Measurements from ENCODE around the gene SMOC2.
"Not testable (repeated sequence)": the region's sequence is repeated elsewhere in the genome, so short reads cannot be mapped to it uniquely, and the experiment has no call there.

The SMOC2 gene

DNA sequence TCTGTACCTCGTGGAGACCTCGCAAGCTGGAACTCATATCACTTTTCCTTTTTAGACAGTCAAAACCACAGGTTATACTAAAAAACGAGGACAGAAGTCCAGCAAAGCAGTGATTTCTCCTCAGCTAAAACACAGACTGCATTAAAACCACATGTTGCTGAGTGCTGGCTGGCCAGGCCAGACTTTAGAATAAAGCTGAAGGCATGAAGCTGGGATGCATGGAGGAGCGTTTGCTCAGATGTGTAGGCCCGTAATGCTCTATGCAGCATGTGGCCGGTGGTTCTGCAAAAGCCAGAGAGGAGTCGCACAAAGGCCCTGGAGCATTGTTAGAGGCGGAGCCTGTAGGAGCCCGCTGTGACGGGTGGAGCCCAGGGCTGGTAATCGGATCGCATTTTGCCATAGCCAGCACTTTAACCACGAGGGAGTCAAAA, 83.6 kb downstream of the SMOC2 start:
- DNase-seq: no peak

DNA sequence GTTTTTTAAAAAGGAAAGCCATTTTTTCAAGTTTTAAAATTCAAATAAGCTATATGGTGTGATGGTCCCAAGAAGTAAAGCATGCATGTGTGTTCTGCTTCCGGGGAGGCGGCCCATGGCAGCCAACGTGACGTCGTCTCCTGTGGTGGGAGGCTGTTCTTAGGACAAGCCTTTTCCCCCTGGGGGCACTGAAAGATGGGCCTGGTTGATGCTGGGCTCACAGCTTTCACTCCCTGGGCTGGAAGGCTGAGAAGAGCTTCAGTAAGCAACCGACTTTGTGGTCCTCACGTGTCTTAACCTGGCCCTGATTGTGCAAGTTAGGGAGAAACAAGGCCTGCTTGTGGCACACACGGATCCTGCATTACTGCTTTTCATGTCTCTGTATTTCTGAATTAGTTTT, 84.1 kb downstream of the SMOC2 start:
- no peak for DNase-seq

DNA sequence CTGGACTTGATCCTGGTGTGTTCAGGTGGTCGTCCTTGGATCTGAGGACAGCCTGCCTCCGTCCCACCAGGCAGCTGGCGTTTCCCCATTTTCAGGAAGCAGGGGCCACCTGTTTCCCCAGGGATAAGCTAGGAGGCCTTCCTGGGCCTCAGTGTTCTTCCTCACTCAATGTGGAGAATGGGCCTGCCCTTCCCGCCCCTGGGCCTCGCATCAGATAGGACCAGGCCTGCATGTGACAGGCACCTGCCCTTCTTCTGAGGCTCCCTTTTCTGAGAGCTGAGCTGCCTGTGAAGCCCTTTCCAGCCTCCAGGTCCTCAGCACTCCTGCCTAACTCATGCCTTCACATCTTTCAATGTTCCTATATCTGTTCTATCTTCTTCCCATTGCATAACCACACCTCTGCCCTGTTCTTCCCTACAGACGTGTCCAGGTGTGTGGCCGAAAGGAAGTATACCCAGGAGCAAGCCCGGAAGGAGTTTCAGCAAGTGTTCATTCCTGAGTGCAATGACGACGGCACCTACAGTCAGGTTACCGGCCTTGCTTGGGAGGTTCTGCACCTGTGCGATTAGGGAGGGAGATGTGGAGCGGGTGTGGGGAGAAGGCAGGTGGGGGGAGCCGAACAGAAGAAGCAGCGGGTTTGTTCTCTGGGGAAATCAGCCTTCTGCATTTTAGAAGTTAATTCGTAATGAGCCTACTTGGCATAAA, 85.1 kb downstream of the SMOC2 start:
- DNase-seq: no peak

DNA sequence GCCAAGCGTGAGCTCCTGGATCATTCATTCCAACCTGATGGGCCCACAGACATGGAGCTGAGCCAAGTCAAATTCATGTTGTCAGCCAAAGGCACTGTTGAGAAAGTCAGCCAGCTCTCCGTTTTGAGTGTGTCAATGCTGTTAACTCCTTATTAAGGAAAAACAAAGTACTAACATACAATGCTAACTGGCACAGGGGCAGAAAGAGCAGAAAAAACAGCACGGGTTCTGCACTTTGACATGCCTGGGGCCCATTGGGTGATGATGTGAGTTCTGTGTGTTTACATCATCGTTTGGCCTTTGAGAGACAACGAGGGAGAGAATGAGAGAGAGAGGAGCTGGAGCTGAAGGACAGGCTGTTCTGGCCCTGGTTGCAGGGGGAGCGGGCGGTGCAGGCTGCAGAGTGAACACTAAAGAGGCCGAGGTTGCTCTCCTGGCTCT, 85.9 kb downstream of the SMOC2 start:
- no peak for DNase-seq

DNA sequence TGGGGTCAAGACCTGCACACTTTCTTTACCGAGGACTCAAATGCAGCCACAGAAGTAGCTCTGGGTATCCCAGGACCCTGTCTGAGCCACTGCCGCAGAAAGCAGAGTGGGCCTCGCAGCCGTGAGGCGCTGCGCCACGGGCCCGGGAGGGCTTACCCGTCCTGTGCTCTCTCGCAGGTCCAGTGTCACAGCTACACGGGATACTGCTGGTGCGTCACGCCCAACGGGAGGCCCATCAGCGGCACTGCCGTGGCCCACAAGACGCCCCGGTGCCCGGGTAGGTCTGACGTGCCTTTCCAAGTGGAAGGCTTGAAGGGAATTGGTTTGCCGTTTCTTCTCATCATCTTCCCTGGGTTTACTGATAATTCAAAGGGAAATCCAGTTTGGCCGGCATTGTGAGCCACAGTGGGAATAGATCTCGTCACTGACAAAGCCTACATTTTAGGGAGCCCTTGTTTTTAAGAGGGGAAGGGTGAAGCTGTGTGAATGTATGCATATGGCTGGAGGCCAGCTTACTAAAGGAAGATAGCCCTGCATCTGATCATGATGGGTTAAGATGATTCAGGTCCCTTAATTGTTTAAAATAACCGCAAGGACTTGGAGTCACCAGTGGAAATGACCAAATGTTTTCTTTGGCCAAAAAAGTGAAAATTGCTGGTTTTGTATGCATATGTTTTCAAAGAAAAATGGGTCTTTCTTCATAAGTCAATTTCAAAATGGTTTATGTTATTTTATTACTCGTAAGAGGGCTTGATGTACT, 86.6 kb downstream of the SMOC2 start:
- no peak for DNase-seq

DNA sequence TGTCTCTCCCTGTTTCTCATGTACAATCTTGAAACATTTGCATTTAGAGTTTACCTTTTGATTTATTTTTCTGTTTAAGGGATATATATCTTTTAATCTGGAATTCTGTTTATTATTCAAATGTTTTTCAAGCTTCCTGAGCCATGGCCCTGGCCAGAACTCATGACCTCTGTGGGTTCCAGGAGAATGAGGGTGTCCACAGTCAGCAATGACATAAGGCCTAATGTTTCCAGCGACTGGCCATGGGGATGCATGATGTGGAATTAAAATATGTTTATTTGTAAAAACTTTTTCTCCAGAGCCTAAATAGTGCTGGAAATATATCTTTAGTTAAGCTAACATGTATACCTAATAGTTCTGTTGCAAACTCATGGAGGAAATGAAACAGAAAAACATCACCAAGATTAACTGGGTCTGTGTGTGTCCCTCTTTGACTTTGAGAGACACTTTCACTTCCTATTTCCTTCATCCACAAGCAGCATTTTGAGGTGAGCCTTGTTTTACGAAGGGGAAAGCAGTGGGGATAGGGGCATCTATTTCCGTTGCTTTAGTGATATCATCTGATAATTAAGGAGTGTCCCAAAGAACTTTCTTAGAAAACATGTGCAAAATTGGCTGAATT, 87.6 kb downstream of the SMOC2 start:
- no peak for DNase-seq

DNA sequence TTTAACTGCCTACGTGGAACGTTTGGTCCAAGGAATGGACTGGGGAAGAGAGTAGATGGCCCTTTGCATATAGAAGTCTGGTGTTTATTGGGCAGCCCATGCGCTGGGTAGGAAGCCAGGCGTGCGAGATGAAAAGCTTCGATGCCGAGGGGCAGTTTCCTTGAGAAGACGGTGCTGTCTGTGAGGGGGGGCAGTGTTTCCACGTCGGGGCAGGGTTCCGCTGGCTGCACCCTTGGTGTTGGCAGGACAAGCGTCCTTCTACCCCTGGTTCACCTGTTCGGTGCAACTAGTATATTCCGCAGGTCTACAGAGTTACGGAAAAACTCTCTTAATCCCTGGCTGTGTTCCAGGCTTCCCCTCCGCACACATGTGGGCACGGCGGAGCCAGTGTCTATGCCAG, 88.2 kb downstream of the SMOC2 start:
- DNase-seq: no peak

DNA sequence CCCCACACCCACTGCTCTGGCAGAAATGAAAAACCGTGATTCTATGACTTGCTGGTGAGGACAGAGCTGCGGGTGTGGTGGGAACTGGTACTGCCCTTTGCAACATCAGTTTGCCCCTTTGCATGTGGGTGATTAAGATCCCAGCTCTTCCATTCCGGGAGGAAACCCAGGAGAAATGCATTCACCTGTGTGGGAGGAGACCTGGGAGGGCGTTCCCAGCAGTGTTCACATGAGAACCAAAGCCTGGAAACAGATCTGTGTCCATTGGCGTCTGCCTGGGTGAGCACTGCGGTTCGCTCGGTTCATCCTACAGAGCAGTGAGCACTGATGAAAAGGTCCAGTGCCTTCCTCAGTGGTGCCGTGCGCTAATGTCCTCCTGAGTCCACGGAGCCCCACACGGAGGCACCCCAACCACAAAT, 89.7 kb downstream of the SMOC2 start:
- DNase-seq: no peak

DNA sequence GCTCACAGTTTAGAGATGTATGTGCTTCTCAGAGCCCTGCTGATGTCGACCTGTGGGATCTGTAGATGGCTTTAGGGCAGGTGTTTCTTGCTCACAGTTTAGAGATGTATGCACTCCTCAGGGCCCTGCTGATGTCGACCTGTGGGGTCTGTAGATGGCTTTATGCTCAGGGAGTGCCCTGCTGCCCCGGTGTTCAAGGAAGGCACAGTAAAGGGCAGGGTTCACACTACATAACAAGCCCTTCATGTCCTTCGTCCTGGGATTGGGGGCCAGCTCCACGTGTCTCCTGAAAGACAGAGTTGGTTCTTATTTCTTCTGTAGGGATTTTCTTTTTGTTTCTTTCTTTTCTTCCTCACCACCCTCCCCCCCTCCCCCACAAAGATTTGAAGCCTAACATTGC, 91.1 kb downstream of the SMOC2 start:
- DNase-seq: no peak

DNA sequence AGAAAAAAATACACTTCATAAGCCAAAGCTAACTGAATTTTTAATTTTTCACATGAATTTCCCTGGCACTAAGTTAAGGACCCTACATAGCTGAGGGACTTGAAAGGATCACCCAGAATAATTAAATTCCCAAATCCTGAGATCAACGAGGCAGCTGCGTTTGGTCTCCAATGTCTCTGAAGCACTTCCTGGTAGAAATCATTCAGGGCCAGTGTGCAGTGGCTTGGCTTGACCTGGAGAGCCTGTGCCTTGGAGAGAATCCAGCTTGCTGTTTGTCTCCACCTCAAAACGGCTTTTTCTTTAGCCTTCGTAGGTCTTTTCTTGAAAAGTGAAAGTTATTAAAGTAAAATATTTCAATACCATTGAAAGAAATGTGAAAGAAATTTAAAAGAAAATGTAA, 92.4 kb downstream of the SMOC2 start:
- no peak for DNase-seq

DNA sequence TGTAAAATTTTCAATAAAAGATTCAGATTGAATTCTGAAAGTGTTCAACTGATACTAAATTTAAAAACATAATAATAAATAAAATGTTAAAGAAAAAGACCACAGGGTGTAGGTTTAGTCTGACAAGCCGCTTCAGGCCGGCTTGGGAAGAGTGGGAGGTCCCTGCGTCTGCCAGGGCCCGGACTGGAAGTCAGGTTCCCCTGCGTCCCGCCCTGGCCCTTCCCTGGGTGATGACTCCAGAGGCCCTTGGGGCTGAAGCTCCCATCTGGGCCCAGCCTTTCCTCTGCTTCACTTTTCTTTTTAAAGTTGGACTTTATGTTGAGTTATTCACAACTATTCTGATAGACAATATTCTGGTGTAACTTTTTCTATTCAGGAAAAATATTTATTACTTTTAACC, 93.3 kb downstream of the SMOC2 start:
- DNase-seq: no peak

DNA sequence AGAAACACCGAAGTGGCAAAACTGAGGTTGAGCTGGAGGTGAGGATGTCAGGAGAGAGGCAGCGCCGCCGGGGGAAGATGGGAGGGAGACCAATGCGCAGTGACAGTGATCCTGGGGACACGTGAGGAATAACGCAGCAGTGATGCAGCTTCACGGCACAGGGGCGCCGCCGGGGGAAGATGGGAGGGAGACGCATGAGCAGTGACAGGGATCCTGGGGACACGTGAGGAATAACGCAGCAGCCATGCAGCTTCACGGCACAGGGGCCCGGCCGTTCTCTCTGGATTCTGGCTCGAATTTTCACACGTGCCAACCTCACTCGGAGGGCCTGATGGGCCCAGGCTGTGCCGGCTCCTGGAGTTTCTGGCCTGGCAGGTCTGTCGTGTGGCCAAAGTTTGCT, 94.7 kb downstream of the SMOC2 start:
- DNase-seq: no peak

DNA sequence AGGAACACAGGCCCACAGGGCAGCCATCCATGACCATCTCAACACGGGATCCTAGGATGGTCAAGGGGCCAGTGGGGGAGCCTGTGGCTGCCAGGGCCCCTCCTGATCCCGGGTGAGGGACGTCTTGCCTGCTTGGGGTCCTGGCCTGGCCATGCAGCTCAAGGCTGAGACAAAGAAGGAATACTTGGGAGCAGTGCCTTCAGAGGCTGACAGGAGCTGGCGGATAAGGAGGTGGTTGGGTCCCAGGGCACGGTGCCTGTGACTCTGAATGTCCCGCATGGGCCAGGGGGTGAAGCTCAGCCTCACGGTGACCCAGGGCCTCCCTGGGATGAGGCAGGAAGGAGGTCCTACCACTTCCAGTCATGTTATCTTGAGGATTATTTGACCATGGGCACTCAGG, 95.2 kb downstream of the SMOC2 start:
- no peak for DNase-seq

DNA sequence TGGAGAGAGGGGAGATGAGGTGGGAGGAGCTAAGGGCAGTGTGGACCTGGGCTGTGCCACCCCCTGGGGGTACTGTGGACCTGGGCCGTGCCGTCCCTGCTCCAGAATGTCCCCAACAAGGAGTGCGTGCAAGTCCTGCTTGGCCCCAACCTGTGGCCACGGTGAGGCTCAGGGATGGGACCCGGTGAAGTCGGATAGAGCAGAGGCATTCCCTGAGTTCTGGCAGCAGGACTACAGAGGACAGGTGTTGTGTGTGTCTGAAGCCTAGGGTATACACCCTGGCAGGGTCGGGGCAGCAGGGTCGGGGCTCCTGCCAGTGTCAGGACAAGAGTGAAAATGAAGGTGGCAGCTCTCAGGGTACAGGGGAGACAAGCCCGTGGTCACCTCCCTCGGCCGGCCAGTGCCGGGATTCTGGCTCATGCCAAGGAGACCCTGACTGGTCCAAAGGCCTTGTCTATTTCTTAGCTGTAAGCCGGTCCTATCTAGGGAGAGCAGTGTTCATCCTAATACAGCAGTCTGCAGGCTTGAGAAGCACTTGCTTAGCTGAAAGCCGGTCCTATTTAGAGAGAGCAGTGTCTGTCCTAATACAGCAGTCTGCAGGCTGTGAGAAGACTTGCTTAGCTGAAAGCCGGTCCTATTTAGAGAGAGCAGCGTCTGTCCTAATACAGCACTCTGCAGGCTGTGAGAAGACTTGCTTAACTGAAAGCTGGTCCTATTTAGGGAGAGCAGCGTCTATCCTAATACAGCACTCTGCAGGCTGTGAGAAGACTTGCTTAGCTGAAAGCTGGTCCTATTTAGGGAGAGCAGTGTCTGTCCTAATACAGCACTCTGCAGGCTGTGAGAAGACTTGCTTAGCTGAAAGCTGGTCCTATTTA, 95.9 kb downstream of the SMOC2 start:
- DNase-seq: no peak

DNA sequence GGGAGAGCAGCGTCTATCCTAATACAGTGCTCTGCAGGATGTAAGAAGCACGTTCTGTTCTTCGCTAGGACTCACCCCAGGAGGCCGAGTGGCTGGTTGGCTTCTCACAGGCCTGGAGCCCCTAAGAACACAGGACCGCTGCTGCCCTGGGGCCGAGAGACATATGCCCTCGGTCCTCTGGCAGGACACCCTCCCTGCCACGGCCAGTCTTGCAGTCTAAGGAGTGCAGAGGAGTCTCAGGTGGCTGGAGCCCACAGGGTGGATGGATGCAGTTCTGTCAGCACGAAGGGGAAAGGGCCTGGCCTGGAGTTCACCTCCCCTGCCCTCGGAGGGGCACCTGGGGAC, 96.5 kb downstream of the SMOC2 start:
- DNase-seq: no peak

DNA sequence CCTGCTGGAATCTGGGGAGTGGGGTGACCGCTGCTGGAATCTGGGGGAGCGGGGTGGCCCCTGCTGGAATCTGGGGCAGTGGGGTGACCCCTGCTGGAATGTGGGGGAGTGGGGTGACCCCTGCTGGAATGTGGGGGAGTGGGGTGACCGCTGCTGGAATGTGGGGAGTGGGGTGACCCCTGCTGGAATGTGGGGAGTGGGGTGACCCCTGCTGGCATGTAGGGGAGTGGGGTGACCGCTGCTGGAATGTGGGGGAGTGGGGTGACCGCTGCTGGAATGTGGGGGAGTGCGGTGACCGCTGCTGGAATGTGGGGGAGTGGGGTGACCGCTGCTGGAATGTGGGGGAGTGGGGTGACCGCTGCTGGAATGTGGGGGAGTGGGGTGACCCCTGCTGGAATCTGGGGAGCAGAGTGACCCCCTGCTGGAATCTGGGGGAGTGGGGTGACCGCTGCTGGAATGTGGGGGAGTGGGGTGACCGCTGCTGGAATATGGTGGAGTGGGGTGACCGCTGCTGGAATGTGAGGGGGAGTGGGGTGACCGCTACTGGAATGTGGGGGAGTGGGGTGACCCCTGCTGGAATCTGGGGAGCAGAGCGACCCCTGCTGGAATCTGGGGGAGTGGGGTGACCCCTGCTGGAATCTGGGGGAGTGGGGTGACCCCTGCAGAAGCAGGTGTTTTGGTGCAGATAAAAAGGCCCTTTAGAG, 97.4 kb downstream of the SMOC2 start:
- not testable (repeated sequence) for DNase-seq

DNA sequence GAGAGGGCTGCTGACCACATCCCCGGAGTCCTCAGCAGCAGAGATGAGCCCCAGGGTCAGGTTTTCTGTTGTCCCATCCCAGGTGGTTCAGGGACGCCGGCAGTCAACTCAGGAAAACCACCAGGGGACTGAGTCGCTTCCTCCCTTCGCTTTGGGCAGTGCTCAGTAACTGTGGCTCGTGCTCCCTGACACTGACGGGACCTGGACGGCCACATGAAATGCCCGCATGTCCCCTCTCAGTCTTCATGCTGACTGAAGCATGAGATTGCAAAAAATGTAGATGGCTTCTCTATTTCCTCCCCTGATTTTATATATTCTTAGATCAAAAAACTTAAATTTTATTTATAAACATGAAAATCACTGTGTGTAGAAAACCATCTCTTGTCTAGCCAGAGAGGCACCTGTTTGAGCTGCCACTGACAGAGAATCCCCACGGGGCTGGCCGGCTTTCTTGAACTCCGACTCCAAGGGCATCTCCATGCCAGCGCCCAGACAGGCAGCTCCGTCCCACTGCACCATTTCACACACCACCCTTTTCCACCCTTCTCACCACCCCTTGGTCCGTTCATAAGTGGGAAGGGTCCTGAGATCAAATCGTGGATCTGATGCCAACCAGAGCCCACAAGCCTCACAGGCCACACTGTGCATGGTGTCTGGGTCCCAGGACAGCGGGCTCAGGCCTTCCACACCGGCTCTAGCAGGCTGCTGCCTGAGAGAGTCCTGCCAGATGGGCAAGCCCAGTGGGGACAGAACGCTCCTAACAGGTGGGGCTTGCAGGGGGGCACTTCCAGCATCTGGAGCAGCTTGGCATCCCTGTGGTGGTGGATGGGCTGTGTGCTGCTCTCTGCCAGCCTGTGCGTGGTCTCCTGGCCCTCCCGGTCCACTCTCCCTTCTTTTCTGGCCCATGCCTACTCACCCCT, 98.2 kb downstream of the SMOC2 start:
- DNase-seq: no peak

DNA sequence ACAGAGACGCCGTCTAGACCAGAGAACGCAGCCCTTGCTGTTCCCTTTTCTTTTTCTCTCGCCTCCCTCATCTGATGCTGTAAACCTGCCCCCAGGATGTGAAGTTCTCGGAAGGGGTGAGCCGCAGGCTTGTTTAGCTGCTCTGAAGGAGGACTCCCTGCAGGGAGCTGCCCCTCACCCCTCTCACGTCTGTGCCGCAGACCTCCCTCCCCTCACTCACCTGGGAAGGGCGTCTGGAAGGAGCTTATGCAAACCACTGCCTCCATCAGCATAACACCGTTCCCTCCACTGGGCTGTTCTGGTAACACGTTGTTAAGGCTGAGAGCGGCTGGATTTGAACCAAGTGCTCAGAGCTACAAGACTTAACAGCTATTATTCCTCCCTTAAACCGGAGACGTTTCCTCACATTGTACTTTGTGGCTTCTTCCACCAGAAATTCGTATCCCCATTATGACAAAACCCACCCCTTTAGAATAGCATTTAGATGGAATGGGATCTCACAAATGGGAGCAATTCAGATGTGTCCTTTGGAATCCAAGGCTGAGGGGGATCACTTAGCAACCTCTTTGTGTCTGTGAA, 99.8 kb downstream of the SMOC2 start:
- DNase-seq: no peak

DNA sequence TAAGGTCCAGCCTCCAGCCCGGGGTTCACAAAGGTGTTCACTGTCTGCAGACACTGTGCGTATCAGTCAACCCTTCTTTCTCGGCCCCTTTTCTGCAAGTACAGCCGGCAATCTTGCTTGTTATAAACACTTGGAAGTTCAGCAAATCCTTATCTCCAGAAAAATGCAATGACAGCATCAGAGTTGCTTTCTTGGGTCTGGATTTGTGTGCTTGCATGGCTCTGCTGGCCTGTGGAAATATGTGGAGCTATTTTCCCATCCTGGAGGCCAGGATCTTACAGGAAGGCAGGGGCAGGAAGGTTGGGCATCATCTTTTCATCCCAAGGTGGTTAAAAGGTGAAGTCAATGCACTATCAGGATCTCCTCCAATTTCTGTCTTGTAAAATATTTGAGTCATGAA, 100.3 kb downstream of the SMOC2 start:
- no peak for DNase-seq

DNA sequence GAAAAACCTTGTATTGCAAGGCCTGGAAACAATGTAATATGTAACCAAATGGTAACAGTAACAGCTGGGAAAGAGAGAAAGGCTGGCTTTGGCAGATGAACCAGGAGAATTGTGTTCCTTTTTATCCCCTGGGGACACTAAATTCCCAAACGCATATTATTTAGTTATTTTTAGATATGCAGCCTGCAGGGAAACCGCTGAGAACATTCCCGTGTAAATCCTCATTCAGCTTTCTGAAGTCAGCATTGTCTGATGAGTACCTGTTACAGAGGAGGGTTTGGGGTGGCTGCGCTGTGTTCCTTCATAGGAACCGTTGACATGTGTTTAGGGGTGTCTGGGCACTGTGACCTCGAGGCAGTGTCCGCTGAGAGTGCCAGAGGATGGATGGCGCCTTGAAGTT, 101.3 kb downstream of the SMOC2 start:
- DNase-seq: no peak

DNA sequence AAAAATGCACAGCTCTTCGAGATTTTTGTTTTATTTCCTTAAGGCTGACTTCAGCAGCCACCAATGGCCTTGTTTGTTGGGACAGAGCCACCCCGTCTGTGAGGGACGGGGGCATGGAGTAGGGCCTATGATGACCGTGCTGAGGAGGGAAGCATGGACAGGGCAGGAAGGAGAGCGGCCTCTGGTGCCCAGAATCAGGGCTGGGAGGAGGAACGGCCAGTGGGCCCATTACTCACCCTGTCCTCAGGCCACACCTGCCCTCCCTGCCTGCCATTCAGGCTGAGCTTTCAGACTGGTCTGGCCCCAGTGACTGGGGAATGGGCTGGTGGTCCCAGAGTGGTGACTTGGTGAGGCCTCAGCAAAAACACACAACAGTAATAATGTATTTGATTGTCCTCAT, 104.4 kb downstream of the SMOC2 start:
- DNase-seq: no peak
